Type B pancreatic cell (in vitro differentiated cells): ENCODE results near the gene PCCA. TPM values are rescaled to one million over a fixed set of nuclear protein-coding genes. Genes with fewer than 3 reads are reported as not detected.

Experiments used
- DNase-seq: peaks from one replicate; pipeline ENCODE4 v3.0.0; 2021; ENCODE audit warnings: mixed read lengths; ENCODE audit not compliant: unreplicated experiment; ENCODE audit errors: extremely low spot score
- H3K27ac Mint-ChIP-seq: 2 replicates; pipeline ENCODE4 v1.8.0; 2021; ENCODE audit warnings: mild to moderate bottlenecking, mixed read lengths
- H3K27me3 Mint-ChIP-seq: 2 replicates; pipeline ENCODE4 v1.8.0; 2021; ENCODE audit warnings: mixed read lengths
- H3K36me3 Mint-ChIP-seq: 2 replicates; pipeline ENCODE4 v1.8.0; 2021; ENCODE audit warnings: mixed read lengths
- H3K4me1 Mint-ChIP-seq: one replicate; pipeline ENCODE4 v1.8.0; 2021; ENCODE audit warnings: mixed read lengths; ENCODE audit not compliant: unreplicated experiment
- H3K4me3 Mint-ChIP-seq: 2 replicates; pipeline ENCODE4 v1.8.0; 2021; ENCODE audit warnings: mild to moderate bottlenecking, mixed read lengths
- H3K9me3 Mint-ChIP-seq: 2 replicates; pipeline ENCODE4 v1.8.0; 2021; ENCODE audit warnings: mixed read lengths
- total RNA-seq: library from RNA; stranded (reverse); gene quantifications from 2 replicates; pipeline ENCODE4 v1.2.1, GENCODE V29; 2021; ENCODE audit warnings: low replicate concordance
- TF ChIP-seq, protein P1 (sequence below): fragments of 200-600 bp; sonication (generic); conservative IDR thresholded peaks from 2 replicates; pipeline ENCODE4 v1.5.0; 2021; ENCODE audit warnings: antibody characterized with exemption, mild to moderate bottlenecking

Gene PCCA
- total RNA-seq, 1 donor from 2014 or later = 46.8 TPM

DNA sequence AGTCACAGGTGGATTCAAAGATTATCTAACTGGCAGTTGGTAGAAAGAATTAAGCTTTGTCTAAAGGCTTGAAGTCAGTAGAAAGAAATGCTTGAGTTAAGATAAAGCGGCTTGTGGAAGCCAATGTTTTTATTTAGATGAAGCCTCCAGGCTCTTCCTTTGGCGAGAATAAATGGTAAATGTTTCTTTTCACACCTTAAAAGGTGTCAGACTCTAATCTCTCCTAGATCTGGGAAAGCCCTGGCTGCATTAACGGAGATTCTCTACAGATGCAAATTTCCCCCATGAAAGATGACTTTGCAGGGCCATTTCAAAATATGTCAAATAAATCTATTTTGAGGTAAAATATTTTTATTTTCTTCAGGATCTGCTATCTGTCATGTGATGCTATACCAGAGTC lies 37.8 kb upstream of the PCCA start:
- no peak overlapping the region for H3K27ac Mint-ChIP-seq
- DNase-seq = no peak
- no peaks in the 10 kb centered on the region for H3K4me1 Mint-ChIP-seq
- H3K4me3 Mint-ChIP-seq = no peak overlapping the region
- no peaks in the 10 kb centered on the region for H3K9me3 Mint-ChIP-seq
- H3K27me3 Mint-ChIP-seq = no peaks in the 10 kb centered on the region
- H3K36me3 Mint-ChIP-seq = no peaks in the 10 kb centered on the region
- TF ChIP-seq, protein P1, sequence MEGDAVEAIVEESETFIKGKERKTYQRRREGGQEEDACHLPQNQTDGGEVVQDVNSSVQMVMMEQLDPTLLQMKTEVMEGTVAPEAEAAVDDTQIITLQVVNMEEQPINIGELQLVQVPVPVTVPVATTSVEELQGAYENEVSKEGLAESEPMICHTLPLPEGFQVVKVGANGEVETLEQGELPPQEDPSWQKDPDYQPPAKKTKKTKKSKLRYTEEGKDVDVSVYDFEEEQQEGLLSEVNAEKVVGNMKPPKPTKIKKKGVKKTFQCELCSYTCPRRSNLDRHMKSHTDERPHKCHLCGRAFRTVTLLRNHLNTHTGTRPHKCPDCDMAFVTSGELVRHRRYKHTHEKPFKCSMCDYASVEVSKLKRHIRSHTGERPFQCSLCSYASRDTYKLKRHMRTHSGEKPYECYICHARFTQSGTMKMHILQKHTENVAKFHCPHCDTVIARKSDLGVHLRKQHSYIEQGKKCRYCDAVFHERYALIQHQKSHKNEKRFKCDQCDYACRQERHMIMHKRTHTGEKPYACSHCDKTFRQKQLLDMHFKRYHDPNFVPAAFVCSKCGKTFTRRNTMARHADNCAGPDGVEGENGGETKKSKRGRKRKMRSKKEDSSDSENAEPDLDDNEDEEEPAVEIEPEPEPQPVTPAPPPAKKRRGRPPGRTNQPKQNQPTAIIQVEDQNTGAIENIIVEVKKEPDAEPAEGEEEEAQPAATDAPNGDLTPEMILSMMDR = no peak

DNA sequence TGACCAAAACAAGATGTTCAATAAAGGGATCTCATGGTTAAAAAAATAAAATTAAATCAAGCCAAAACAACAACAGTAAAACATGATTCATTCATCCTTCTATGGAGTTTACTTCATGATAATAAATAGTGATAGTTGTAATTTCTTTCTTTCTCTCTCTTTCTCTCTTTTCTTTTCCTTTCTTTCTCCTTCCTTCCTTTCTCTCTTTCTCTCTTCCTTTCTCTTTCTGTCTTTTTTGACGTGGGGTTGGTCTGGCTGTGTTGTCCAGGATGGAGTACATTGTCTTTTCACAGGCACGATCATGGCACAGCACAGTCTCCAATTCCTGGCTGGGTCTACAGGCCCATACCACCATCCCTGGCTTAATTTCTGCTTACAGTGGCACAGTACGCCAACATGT lies 29.1 kb upstream of the PCCA start:
- Mint-ChIP-seq H3K27me3 (peaks cover 4% of the 10 kb centered on the region), H3K36me3 (no peaks in the 10 kb centered on the region), H3K27ac (no peak overlapping the region), H3K4me1 (no peaks in the 10 kb centered on the region), H3K4me3 (no peak overlapping the region), H3K9me3 (no peaks in the 10 kb centered on the region)
- TF ChIP-seq, protein P1 = no peak
- DNase-seq = no peak

DNA sequence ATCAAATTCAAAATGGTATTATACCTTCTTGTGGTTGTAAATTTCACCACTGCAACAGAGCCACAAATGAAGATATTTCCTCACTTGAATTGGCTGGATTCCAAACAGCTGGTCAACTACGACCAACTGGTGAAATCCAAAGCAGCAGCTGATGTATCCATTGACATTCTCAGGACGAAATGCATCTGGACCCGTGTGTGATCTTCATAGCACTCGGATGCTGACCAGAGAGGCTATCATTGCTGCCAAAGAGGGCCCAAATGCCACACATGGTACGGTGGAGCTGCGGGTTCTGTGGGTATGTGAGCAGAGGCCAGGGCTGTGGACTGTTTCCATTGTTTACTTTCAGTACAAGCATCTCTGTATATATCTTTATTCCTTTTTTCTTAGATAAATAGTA lies 25.6 kb upstream of the PCCA start:
- no peaks in the 10 kb centered on the region for H3K4me1 Mint-ChIP-seq
- TF ChIP-seq, protein P1 = no peak
- no peak overlapping the region for H3K4me3 Mint-ChIP-seq
- peaks cover 2% of the 10 kb centered on the region for H3K27me3 Mint-ChIP-seq
- H3K9me3 Mint-ChIP-seq = no peaks in the 10 kb centered on the region
- DNase-seq = no peak
- no peak overlapping the region for H3K27ac Mint-ChIP-seq
- H3K36me3 Mint-ChIP-seq = no peaks in the 10 kb centered on the region

DNA sequence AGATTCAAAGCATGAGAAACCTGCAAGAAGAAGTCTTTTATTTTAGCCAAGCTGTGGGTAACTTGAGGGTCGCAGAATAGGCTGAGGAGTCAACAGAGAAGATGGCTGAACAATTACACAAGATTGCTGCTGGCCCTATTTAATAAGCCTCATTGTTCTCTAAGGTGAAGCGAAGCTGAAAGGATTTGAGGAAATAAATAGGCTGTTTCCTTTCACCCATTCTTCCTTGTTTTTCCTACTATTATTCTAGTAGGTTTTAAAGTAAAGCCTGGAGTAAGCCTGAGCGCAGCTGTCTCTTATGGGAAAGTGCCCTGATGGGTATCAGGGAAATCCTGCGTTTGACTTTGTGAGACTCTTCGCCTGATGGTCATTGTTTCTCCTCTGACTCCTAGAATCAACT lies 25.0 kb upstream of the PCCA start:
- Mint-ChIP-seq H3K9me3 (no peaks in the 10 kb centered on the region), H3K27me3 (no peaks in the 10 kb centered on the region), H3K27ac (no peak overlapping the region), H3K36me3 (no peaks in the 10 kb centered on the region), H3K4me3 (no peak overlapping the region), H3K4me1 (no peaks in the 10 kb centered on the region)
- DNase-seq = no peak
- TF ChIP-seq, protein P1 = no peak

DNA sequence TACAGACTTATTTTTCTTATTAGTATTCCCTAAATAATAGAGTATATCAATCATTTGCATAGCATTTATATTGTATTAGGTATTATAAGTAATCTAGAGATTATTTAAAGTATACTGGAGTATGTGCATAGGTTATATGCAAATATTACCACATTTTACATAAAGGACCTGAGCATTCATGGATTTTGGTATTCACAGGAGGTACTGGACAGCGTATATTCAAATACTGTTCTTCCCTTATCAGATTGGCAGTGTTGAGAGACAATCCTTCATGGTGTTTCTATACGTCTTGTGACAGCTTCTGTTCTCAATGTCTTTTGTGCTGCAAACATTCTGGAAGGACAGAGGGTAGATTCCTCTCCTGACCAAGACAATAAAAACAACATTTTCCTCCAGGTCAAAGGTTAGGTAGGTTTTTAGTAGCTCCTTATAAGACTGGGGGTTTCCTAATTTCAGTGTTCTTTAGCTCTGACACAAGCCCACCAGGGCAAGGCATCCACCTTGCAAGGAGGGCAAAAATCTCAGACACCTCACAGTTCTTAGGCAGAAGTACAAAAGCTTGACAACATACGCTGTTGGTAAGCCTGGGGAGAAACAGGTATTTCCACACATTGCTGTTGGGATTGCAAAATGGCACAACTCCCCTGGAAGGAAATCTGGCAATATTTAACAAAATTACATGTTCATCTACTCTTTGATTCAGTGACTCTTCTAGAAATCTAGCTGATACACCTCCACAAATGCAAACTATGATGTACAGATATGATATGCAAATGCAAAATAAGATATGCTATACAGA lies 20.6 kb upstream of the PCCA start:
- Mint-ChIP-seq H3K27me3 (no peaks in the 10 kb centered on the region), H3K4me3 (no peak overlapping the region), H3K27ac (no peak overlapping the region), H3K9me3 (no peaks in the 10 kb centered on the region), H3K36me3 (peaks cover 4% of the 10 kb centered on the region), H3K4me1 (no peaks in the 10 kb centered on the region)
- DNase-seq = no peak
- TF ChIP-seq, protein P1 = no peak
